ENCODE measurements around the gene DHX57.
"Not testable (repeated sequence)": the region's sequence is repeated elsewhere in the genome, so short reads cannot be mapped to it uniquely, and the experiment has no call there.

The DHX57 gene

GRCh38 chr2:38792321-38792720 is 83.4 kb downstream of the DHX57 start:
- not testable (repeated sequence) for H3K36me3 ChIP-seq (ENCODE audit: control insufficient read depth, insufficient read depth, low read length); H3K27me3 ChIP-seq (replicated peaks; ENCODE audit: control insufficient read depth, insufficient read depth, low read length, poor library complexity, severe bottlenecking); H3K4me1 ChIP-seq (ENCODE audit: control insufficient read depth, insufficient read depth, low read length, poor library complexity, severe bottlenecking); DNase-seq; H3K9me3 ChIP-seq (ENCODE audit: control insufficient read depth, low read length); H3K27ac ChIP-seq (ENCODE audit: insufficient read depth, low read length, poor library complexity, severe bottlenecking); H3K4me3 ChIP-seq (ENCODE audit: insufficient read depth, low read depth, low read length, poor library complexity, severe bottlenecking)

- no peaks in the 10 kb centered on the region for H3K4me1 ChIP-seq (ENCODE audit: control insufficient read depth, insufficient read depth, low read length, poor library complexity, severe bottlenecking)
- H3K27me3 ChIP-seq (replicated peaks; ENCODE audit: control insufficient read depth, insufficient read depth, low read length, poor library complexity, severe bottlenecking) = no peaks in the 10 kb centered on the region
- H3K36me3 ChIP-seq (ENCODE audit: control insufficient read depth, insufficient read depth, low read length) = no peaks in the 10 kb centered on the region
- H3K9me3 ChIP-seq (ENCODE audit: control insufficient read depth, low read length) = no peaks in the 10 kb centered on the region
- DNase-seq = no peak
- no peak overlapping the region for H3K4me3 ChIP-seq (ENCODE audit: insufficient read depth, low read depth, low read length, poor library complexity, severe bottlenecking)
- no peak overlapping the region for H3K27ac ChIP-seq (ENCODE audit: insufficient read depth, low read length, poor library complexity, severe bottlenecking)
Measured at GRCh38 chr2:38791744-38792143, 84.0 kb downstream of the DHX57 start.

- no peak overlapping the region for H3K27ac ChIP-seq (ENCODE audit: insufficient read depth, low read length, poor library complexity, severe bottlenecking)
- DNase-seq = no peak
- H3K9me3 ChIP-seq (ENCODE audit: control insufficient read depth, low read length) = no peaks in the 10 kb centered on the region
- no peaks in the 10 kb centered on the region for H3K4me1 ChIP-seq (ENCODE audit: control insufficient read depth, insufficient read depth, low read length, poor library complexity, severe bottlenecking)
- no peaks in the 10 kb centered on the region for H3K36me3 ChIP-seq (ENCODE audit: control insufficient read depth, insufficient read depth, low read length)
- H3K4me3 ChIP-seq (ENCODE audit: insufficient read depth, low read depth, low read length, poor library complexity, severe bottlenecking) = no peak overlapping the region
- no peaks in the 10 kb centered on the region for H3K27me3 ChIP-seq (replicated peaks; ENCODE audit: control insufficient read depth, insufficient read depth, low read length, poor library complexity, severe bottlenecking)
Measured at GRCh38 chr2:38789691-38790090, 86.0 kb downstream of the DHX57 start.

- no peaks in the 10 kb centered on the region for H3K36me3 ChIP-seq (ENCODE audit: control insufficient read depth, insufficient read depth, low read length)
- H3K4me1 ChIP-seq (ENCODE audit: control insufficient read depth, insufficient read depth, low read length, poor library complexity, severe bottlenecking) = no peaks in the 10 kb centered on the region
- H3K27ac ChIP-seq (ENCODE audit: insufficient read depth, low read length, poor library complexity, severe bottlenecking) = no peak overlapping the region
- no peaks in the 10 kb centered on the region for H3K9me3 ChIP-seq (ENCODE audit: control insufficient read depth, low read length)
- no peak overlapping the region for H3K4me3 ChIP-seq (ENCODE audit: insufficient read depth, low read depth, low read length, poor library complexity, severe bottlenecking)
- no peaks in the 10 kb centered on the region for H3K27me3 ChIP-seq (replicated peaks; ENCODE audit: control insufficient read depth, insufficient read depth, low read length, poor library complexity, severe bottlenecking)
- DNase-seq = no peak
Measured at GRCh38 chr2:38788306-38788705, 87.4 kb downstream of the DHX57 start.

GRCh38 chr2:38783586-38783985 is 92.1 kb downstream of the DHX57 start:
- H3K27me3 ChIP-seq (replicated peaks; ENCODE audit: control insufficient read depth, insufficient read depth, low read length, poor library complexity, severe bottlenecking) = no peaks in the 10 kb centered on the region
- DNase-seq = no peak
- no peaks in the 10 kb centered on the region for H3K4me1 ChIP-seq (ENCODE audit: control insufficient read depth, insufficient read depth, low read length, poor library complexity, severe bottlenecking)
- no peak overlapping the region for H3K27ac ChIP-seq (ENCODE audit: insufficient read depth, low read length, poor library complexity, severe bottlenecking)
- H3K4me3 ChIP-seq (ENCODE audit: insufficient read depth, low read depth, low read length, poor library complexity, severe bottlenecking) = no peak overlapping the region
- peaks cover 4% of the 10 kb centered on the region for H3K36me3 ChIP-seq (ENCODE audit: control insufficient read depth, insufficient read depth, low read length)
- H3K9me3 ChIP-seq (ENCODE audit: control insufficient read depth, low read length) = no peaks in the 10 kb centered on the region

GRCh38 chr2:38778687-38779082 is 97.0 kb downstream of the DHX57 start:
- Histone ChIP-seq H3K4me3 (ENCODE audit: insufficient read depth, low read depth, low read length, poor library complexity, severe bottlenecking) (peak overlapping the region; percentile 61), H3K27ac (ENCODE audit: insufficient read depth, low read length, poor library complexity, severe bottlenecking) (peak overlapping the region; percentile 64)

GRCh38 chr2:38776531-38776930 is 99.2 kb downstream of the DHX57 start:
- H3K4me3 ChIP-seq (ENCODE audit: insufficient read depth, low read depth, low read length, poor library complexity, severe bottlenecking) = no peak overlapping the region
- no peaks in the 10 kb centered on the region for H3K9me3 ChIP-seq (ENCODE audit: control insufficient read depth, low read length)
- DNase-seq = no peak
- H3K27ac ChIP-seq (ENCODE audit: insufficient read depth, low read length, poor library complexity, severe bottlenecking) = no peak overlapping the region
- no peaks in the 10 kb centered on the region for H3K4me1 ChIP-seq (ENCODE audit: control insufficient read depth, insufficient read depth, low read length, poor library complexity, severe bottlenecking)
- peaks cover 2% of the 10 kb centered on the region for H3K36me3 ChIP-seq (ENCODE audit: control insufficient read depth, insufficient read depth, low read length)
- H3K27me3 ChIP-seq (replicated peaks; ENCODE audit: control insufficient read depth, insufficient read depth, low read length, poor library complexity, severe bottlenecking) = no peaks in the 10 kb centered on the region

More at GRCh38 chr2:38778687-38779082, 97.0 kb downstream of the DHX57 start:
- no peaks in the 10 kb centered on the region for H3K9me3 ChIP-seq (ENCODE audit: control insufficient read depth, low read length)
- DNase-seq = no peak
- no peaks in the 10 kb centered on the region for H3K4me1 ChIP-seq (ENCODE audit: control insufficient read depth, insufficient read depth, low read length, poor library complexity, severe bottlenecking)
- H3K27me3 ChIP-seq (replicated peaks; ENCODE audit: control insufficient read depth, insufficient read depth, low read length, poor library complexity, severe bottlenecking) = no peaks in the 10 kb centered on the region
- H3K36me3 ChIP-seq (ENCODE audit: control insufficient read depth, insufficient read depth, low read length) = peaks cover 4% of the 10 kb centered on the region

- no peak overlapping the region for H3K4me3 ChIP-seq (ENCODE audit: insufficient read depth, low read depth, low read length, poor library complexity, severe bottlenecking)
- no peak for DNase-seq
- H3K27ac ChIP-seq (ENCODE audit: insufficient read depth, low read length, poor library complexity, severe bottlenecking) = no peak overlapping the region
- no peaks in the 10 kb centered on the region for H3K4me1 ChIP-seq (ENCODE audit: control insufficient read depth, insufficient read depth, low read length, poor library complexity, severe bottlenecking)
- H3K36me3 ChIP-seq (ENCODE audit: control insufficient read depth, insufficient read depth, low read length) = no peaks in the 10 kb centered on the region
- no peaks in the 10 kb centered on the region for H3K9me3 ChIP-seq (ENCODE audit: control insufficient read depth, low read length)
- no peaks in the 10 kb centered on the region for H3K27me3 ChIP-seq (replicated peaks; ENCODE audit: control insufficient read depth, insufficient read depth, low read length, poor library complexity, severe bottlenecking)
Measured at GRCh38 chr2:38775921-38776225, 99.9 kb downstream of the DHX57 start.

- Histone ChIP-seq H3K4me3 (ENCODE audit: insufficient read depth, low read depth, low read length, poor library complexity, severe bottlenecking) (no peak overlapping the region), H3K4me1 (ENCODE audit: control insufficient read depth, insufficient read depth, low read length, poor library complexity, severe bottlenecking) (no peaks in the 10 kb centered on the region), H3K9me3 (ENCODE audit: control insufficient read depth, low read length) (no peaks in the 10 kb centered on the region), H3K27me3 (replicated peaks; ENCODE audit: control insufficient read depth, insufficient read depth, low read length, poor library complexity, severe bottlenecking) (no peaks in the 10 kb centered on the region), H3K27ac (ENCODE audit: insufficient read depth, low read length, poor library complexity, severe bottlenecking) (no peak overlapping the region), H3K36me3 (ENCODE audit: control insufficient read depth, insufficient read depth, low read length) (no peaks in the 10 kb centered on the region)
- DNase-seq = no peak
Measured at GRCh38 chr2:38775097-38775920, 100.4 kb downstream of the DHX57 start.

GRCh38 chr2:38771632-38772031 is 104.1 kb downstream of the DHX57 start:
- no peak overlapping the region for H3K4me3 ChIP-seq (ENCODE audit: insufficient read depth, low read depth, low read length, poor library complexity, severe bottlenecking)
- H3K9me3 ChIP-seq (ENCODE audit: control insufficient read depth, low read length) = no peaks in the 10 kb centered on the region
- no peaks in the 10 kb centered on the region for H3K36me3 ChIP-seq (ENCODE audit: control insufficient read depth, insufficient read depth, low read length)
- no peaks in the 10 kb centered on the region for H3K27me3 ChIP-seq (replicated peaks; ENCODE audit: control insufficient read depth, insufficient read depth, low read length, poor library complexity, severe bottlenecking)
- no peaks in the 10 kb centered on the region for H3K4me1 ChIP-seq (ENCODE audit: control insufficient read depth, insufficient read depth, low read length, poor library complexity, severe bottlenecking)
- no peak for DNase-seq
- no peak overlapping the region for H3K27ac ChIP-seq (ENCODE audit: insufficient read depth, low read length, poor library complexity, severe bottlenecking)
